K562 (cell line): ENCODE results near the gene GEMIN4. TPM values are rescaled to one million over a fixed set of nuclear protein-coding genes. Genes with fewer than 3 reads are reported as not detected.

Experiments
- ATAC-seq: fragments of 200-7000 bp; cut with Tn5 transposase; 3 replicates; pipeline ENCODE4 v1.9.1; 2020; ENCODE audit warnings: moderate library complexity
- BruUV-seq: library from RNA; stranded (reverse); fragments of 400-500 nt; replicated peaks from 2 replicates; lab custom pipeline; 2021; lab: Mats Ljungman, UMichigan
- CTCF ChIA-PET: fragments of 300-600 bp; formaldehyde crosslinking; extraction: SDS; loops from one replicate; lab custom pipeline; 2021; ENCODE audit warnings: low intra/inter-chr PET ratio; lab: Yijun Ruan, JAX
- POLR2A ChIA-PET: fragments of 300-600, 350-650 bp; sonication (Branson Sonifier 250); formaldehyde crosslinking; extraction: SDS; loops from one replicate; lab custom pipeline; 2021; ENCODE audit warnings: antibody characterized with exemption, inconsistent platforms; lab: Yijun Ruan, JAX
- DNase-seq, 4 experiments: peaks; one replicate each; pipeline versions ENCODE4 v3.0.0 to v3.0.0-alpha.2; 2011 to 2018; ENCODE audit warnings: low spot score in 3 of 4, mixed read lengths in 3 of 4; ENCODE audit errors: extremely low read depth in 1 of 4
- FAIRE-seq: peaks from 2 replicates; lab custom pipeline; 2011; peaks lifted over from hg19 to GRCh38; lab: Jason Lieb, UNC
- H2AFZ ChIP-seq: 2 replicates; pipeline ENCODE4 v1.6.0; 2011; ENCODE audit warnings: low read depth, low read length, control low read depth, inconsistent platforms
- H3K27ac ChIP-seq: fragments of 200-600 bp; 3 replicates; pipeline ENCODE4 v1.8.0; 2011; ENCODE audit warnings: low read depth, mild to moderate bottlenecking, control low read depth, inconsistent platforms, low read length, moderate library complexity, mixed read lengths; ENCODE audit errors: extremely low read depth
- H3K27me3 ChIP-seq, 2 experiments: fragments of 300-600 bp in 1 of 2; 2 replicates in 1 of 2; 3 replicates in 1 of 2; pipeline versions ENCODE4 v1.6.0 to v1.8.0; 2011; ENCODE audit warnings: inconsistent platforms in 2 of 2, low read length in 2 of 2, mild to moderate bottlenecking in 1 of 2, mixed read lengths in 1 of 2, moderate library complexity in 1 of 2; ENCODE audit not compliant: control insufficient read depth in 2 of 2, insufficient read depth in 2 of 2
- H3K36me3 ChIP-seq: fragments of 300-600 bp; 3 replicates; pipeline ENCODE4 v1.8.0; 2011; ENCODE audit warnings: mild to moderate bottlenecking, low read length, inconsistent platforms; ENCODE audit not compliant: control insufficient read depth, insufficient read depth
- H3K4me1 ChIP-seq, 2 experiments: fragments of 200-600 bp in 1 of 2; replicated peaks in 1 of 2; 2 replicates in 1 of 2; 3 replicates in 1 of 2; pipeline versions ENCODE4 v1.5.1 to v1.8.0; 2011; ENCODE audit warnings: inconsistent platforms in 2 of 2, low read length in 2 of 2, mild to moderate bottlenecking in 1 of 2, mixed read lengths in 1 of 2, moderate library complexity in 1 of 2; ENCODE audit not compliant: control insufficient read depth in 2 of 2, insufficient read depth in 2 of 2
- H3K4me2 ChIP-seq: 2 replicates; pipeline ENCODE4 v1.6.1; 2011; ENCODE audit warnings: low read length, control low read depth, inconsistent platforms, mixed read lengths; ENCODE audit not compliant: insufficient read depth
- H3K4me3 ChIP-seq: fragments of 200-600 bp; sonication (generic), shearing (Covaris generic); 2 replicates; pipeline ENCODE4 v1.5.1; 2016; ENCODE audit warnings: control low read depth, inconsistent platforms
- H3K79me2 ChIP-seq: fragments of 200-600 bp; 3 replicates; pipeline ENCODE4 v1.8.0; 2011; ENCODE audit warnings: low read length, inconsistent platforms; ENCODE audit not compliant: control insufficient read depth, insufficient read depth
- H3K9ac ChIP-seq, 2 experiments: 2 replicates each; pipeline versions ENCODE4 v1.6.0 to v1.6.1; 2011; ENCODE audit warnings: low read depth in 2 of 2, low read length in 2 of 2, control low read depth in 1 of 2, inconsistent platforms in 1 of 2, mild to moderate bottlenecking in 1 of 2, mixed read lengths in 1 of 2; ENCODE audit not compliant: insufficient read depth in 1 of 2
- H3K9me1 ChIP-seq: one replicate; pipeline ENCODE4 v1.6.0; 2011; ENCODE audit warnings: inconsistent platforms, mild to moderate bottlenecking, low read length, moderate library complexity; ENCODE audit not compliant: control insufficient read depth, insufficient read depth
- H3K9me3 ChIP-seq: replicated peaks from 2 replicates; pipeline ENCODE4 v1.5.1; 2011; ENCODE audit warnings: low read depth, low read length, inconsistent platforms; ENCODE audit not compliant: control insufficient read depth, insufficient read depth
- H4K20me1 ChIP-seq: replicated peaks from 2 replicates; pipeline ENCODE4 v1.6.1; 2011; ENCODE audit warnings: low read length, inconsistent platforms, mixed read lengths; ENCODE audit not compliant: control insufficient read depth, insufficient read depth
- MIER1 ChIP-seq: fragments of 450-650 bp; IDR thresholded peaks from 2 replicates; pipeline ENCODE4 v1.6.1; 2016; ENCODE audit warnings: antibody characterized with exemption, mild to moderate bottlenecking, low read depth
- MTA3 ChIP-seq: fragments of 450-650 bp; formaldehyde crosslinking; IDR thresholded peaks from 2 replicates; pipeline ENCODE4 v1.6.1; 2017; ENCODE audit warnings: mild to moderate bottlenecking, borderline replicate concordance
- NR1H2 ChIP-seq: sonication (generic); formaldehyde crosslinking; IDR thresholded peaks from 2 replicates; pipeline ENCODE4 v1.4.0; 2020; ENCODE audit warnings: mild to moderate bottlenecking, missing genetic modification reagents
- PPARD ChIP-seq: fragments of 250-450 bp; sonication (Bioruptor Pico); IDR thresholded peaks from 2 replicates; pipeline ENCODE4 v1.8.0; 2022; ENCODE audit warnings: inconsistent platforms, mild to moderate bottlenecking, moderate library complexity
- REST ChIP-seq, 2 experiments: fragments of 450-650 bp; formaldehyde crosslinking in 1 of 2; IDR thresholded peaks; 2 replicates each; pipeline versions ENCODE4 v1.4.0 to v1.6.1; 2014 to 2020; ENCODE audit warnings: mild to moderate bottlenecking in 2 of 2, borderline replicate concordance in 1 of 2, low read depth in 1 of 2
- SMARCC2 ChIP-seq: fragments of 450-650 bp; IDR thresholded peaks from 2 replicates; pipeline ENCODE4 v1.6.1; 2017; ENCODE audit warnings: antibody characterized with exemption, moderate library complexity, mild to moderate bottlenecking, low read depth
- STAT5B ChIP-seq: fragments of 250-450 bp; sonication (Bioruptor Pico); IDR thresholded peaks from 2 replicates; pipeline ENCODE4 v1.8.0; 2021; ENCODE audit warnings: mild to moderate bottlenecking, inconsistent platforms
- ZNF134 ChIP-seq: fragments of 250-450 bp; sonication (Bioruptor Pico); conservative IDR thresholded peaks from 2 replicates; pipeline ENCODE4 v1.4.0; 2020
- ZNF280B ChIP-seq: fragments of 250-450 bp; sonication (Bioruptor Pico); IDR thresholded peaks from 2 replicates; pipeline ENCODE4 v1.5.1; 2021; ENCODE audit warnings: mild to moderate bottlenecking
- ZNF584 ChIP-seq: fragments of 200-800 bp; sonication (Bioruptor generic); IDR thresholded peaks from 2 replicates; pipeline ENCODE4 v1.6.1; 2016; ENCODE audit warnings: low read depth, mild to moderate bottlenecking, missing genetic modification characterization, missing compliant biosample characterization
- ZNF707 ChIP-seq: fragments of 250-450 bp; sonication (Bioruptor Pico); conservative IDR thresholded peaks from 2 replicates; pipeline ENCODE4 v1.8.0; 2022; ENCODE audit warnings: inconsistent platforms, mild to moderate bottlenecking, moderate library complexity
- WGBS: fragments of 100-300 bp; shearing (Covaris generic); methylation state at CpG from one replicate; pipeline ENCODE4 v1.1.6; 2016; ENCODE audit warnings: low coverage, mixed read lengths; ENCODE audit not compliant: insufficient coverage; ENCODE audit errors: missing lambda C conversion rate; 5-methylcytosine and 5-hydroxymethylcytosine counted together
- in situ Hi-C: fragments of 300-500 bp; cut with MboI; formaldehyde crosslinking; loops from 4 replicates; pipeline ENCODE4 v1.15.0; 2018; ENCODE audit warnings: inconsistent platforms, mixed read lengths
- intact Hi-C: fragments of 100-400 bp; cut with micrococcal nuclease; formaldehyde crosslinking; loops from 2 replicates; pipeline ENCODE4 v1.14.2; 2022
- polyA plus RNA-seq, 8 experiments: library from polyadenylated mRNA; depleted of rRNA in 4 of 8; stranded (reverse) in 5 of 8; unstranded in 3 of 8; fragments of >200 nt; fragmentation: Nextera tagmentation in 2 of 8; fragmentation: Illumina TruSeq in 1 of 8; extraction: Ambion mirVana in 2 of 8; extraction: Trizol in 1 of 8; gene quantifications; 2 replicates each; pipeline versions ENCODE4 v1.2.1 to v1.2.3, GENCODE V29; 2011 to 2014; ENCODE audit warnings: inconsistent platforms in 1 of 8, missing spikeins in 1 of 8
- total RNA-seq, 7 experiments: library from RNA; depleted of rRNA in 6 of 7; stranded (reverse); fragments of >200 nt in 6 of 7; fragmentation: Illumina TruSeq in 2 of 7; extraction: Trizol in 2 of 7; gene quantifications; 2 replicates each; pipeline versions ENCODE4 v1.2.1 to v1.2.3, GENCODE V29; 2011 to 2021; ENCODE audit warnings: low replicate concordance in 1 of 7

GEMIN4 gene
- total and polyA plus RNA-seq, 9 of the 15 experiments (the other 6 are each of a cell fraction or from before 2014, with no cell fraction given) = 1.8 to 42.5 (median 10.8) TPM

- TF ChIP-seq ZNF134 (CRISPR knock-in tag) (no peak), MIER1 (no peak)
- TF ChIP-seq, all 486 proteins: peak for 0
Measured at GRCh38 chr17:795721-796120, 43.7 kb upstream of the GEMIN4 start (continued).

- intact Hi-C loops = loop anchor here (2.0 to 5.0 kb wide), 2 partner anchors 186 to 202 kb away; partner anchors contain the start of gene TIMM22
- Histone ChIP-seq H2AFZ (no peak overlapping the region), H4K20me1 (0 out of 2 replicates have a peak, but pooled peaks cover 7% of the 10 kb centered on the region), H3K4me2 (no peak overlapping the region), H3K27me3 (peaks cover 7 to 22% of the 10 kb centered on the region in 2 experiments; a peak in 4 of 5 replicates), H3K79me2 (no peaks in the 10 kb centered on the region), H3K4me1 (no peaks in the 10 kb centered on the region; a peak in 1 of 5 replicates), H3K9ac (no peak overlapping the region), H3K36me3 (peaks cover 20% of the 10 kb centered on the region; the same call in 1 of the 3 replicates), H3K27ac (no peak overlapping the region), H3K4me3 (no peak overlapping the region), H3K9me1 (no peaks in the 10 kb centered on the region), H3K9me3 (no peaks in the 10 kb centered on the region)
- TF ChIP-seq REST (IDR thresholded peaks at IDR 0.05; ENCODE audit: borderline replicate concordance) (no peak), REST (CRISPR knock-in tag; IDR thresholded peaks at IDR 0.05; ENCODE audit: low read depth) (no peak), MTA3 (no peak), STAT5B (CRISPR knock-in tag) (no peak), ZNF584 (CRISPR knock-in tag) (no peak), ZNF707 (no peak), SMARCC2 (no peak), NR1H2 (no peak), ZNF280B (CRISPR knock-in tag) (no peak), PPARD (CRISPR knock-in tag) (no peak)
- ATAC-seq (no peak), FAIRE-seq (no peak), DNase-seq (no peak)
- ChIA-PET CTCF (interaction anchor here (0.7 to 2.5 kb wide), 5 partner anchors 11 to 261 kb away, joined by 3 to 16 read pairs (median 11); no protein-coding TSS in a partner anchor), POLR2A (no interaction called here)
- in situ Hi-C loops = no loop called here
- no TSS peak for BruUV-seq
- WGBS = 78% methylated on average over 6 of the region's 14 CpGs
Measured at GRCh38 chr17:795276-795675, 43.2 kb upstream of the GEMIN4 start.
